Measurements from ENCODE around the gene ELAPOR2.

ELAPOR2 gene

DNA sequence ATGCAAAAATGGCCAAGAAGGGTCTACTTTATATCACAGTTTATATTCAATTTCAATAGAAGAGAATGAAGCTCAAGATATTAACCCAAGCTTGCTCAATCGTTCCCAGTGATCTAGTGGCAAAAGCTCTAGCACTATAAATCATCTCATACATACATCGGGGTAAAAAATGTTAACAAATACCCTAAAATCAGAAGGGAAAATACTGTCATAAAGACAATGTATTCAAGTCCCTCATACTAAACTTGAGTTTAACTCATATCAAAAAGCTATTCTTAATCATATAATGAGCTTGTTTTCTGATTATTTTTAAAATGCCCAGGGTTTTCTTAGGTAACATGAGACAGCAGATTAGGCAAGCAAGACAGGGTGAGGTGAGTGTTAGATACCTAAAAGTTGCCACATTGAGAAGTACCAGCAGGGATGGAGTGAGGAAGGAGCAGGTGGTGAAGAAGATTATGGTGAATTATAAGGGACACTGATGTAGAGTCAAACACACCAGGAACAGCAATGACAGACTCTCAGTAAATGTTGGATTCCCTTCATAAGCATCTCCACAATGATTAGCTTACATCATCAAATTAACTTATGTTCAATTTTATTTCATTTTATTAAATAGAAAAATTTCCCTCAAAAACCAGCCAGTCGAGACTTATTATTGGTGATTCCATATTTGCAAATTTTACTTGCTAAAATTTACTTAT is 46.2 kb downstream of the ELAPOR2 start:
- no peaks in the 10 kb centered on the region for H3K36me3 ChIP-seq (ENCODE audit: control insufficient read depth, insufficient read depth, low read length)
- no peak overlapping the region for H3K4me2 ChIP-seq (ENCODE audit: low read length)
- H3K4ac ChIP-seq (ENCODE audit: low read depth, low read length), result no peak overlapping the region
- H4K8ac ChIP-seq (ENCODE audit: low read depth, low read length), result no peak overlapping the region
- no peak overlapping the region for H4K5ac ChIP-seq (ENCODE audit: low read length)
- H3K27ac ChIP-seq (ENCODE audit: low read depth, low read length), result no peak overlapping the region
- no peaks in the 10 kb centered on the region for H3K4me1 ChIP-seq (ENCODE audit: control insufficient read depth, low read depth, low read length)
- no peak overlapping the region for H3K9ac ChIP-seq (ENCODE audit: low read length)
- no CpG with 5 or more reads among the region's 3 CpGs for WGBS (ENCODE audit: extremely low coverage, insufficient coverage, low lambda C conversion rate)
- no peak overlapping the region for H2BK120ac ChIP-seq (ENCODE audit: low read depth, low read length)
- no peak overlapping the region for H2AK5ac ChIP-seq (ENCODE audit: low read length)
- H3K23ac ChIP-seq (ENCODE audit: low read length), result no peak overlapping the region
- H3K79me1 ChIP-seq (ENCODE audit: low read length), result no peaks in the 10 kb centered on the region
- no peak overlapping the region for H2BK15ac ChIP-seq (replicated peaks; ENCODE audit: low read depth)
- no peak for DNase-seq
- H3K56ac ChIP-seq (ENCODE audit: low read length), result no peak overlapping the region
- no peaks in the 10 kb centered on the region for H3K27me3 ChIP-seq (ENCODE audit: insufficient read depth, low read length, poor library complexity)
- no peak overlapping the region for H3K18ac ChIP-seq (ENCODE audit: low read length)
- no peak overlapping the region for H2BK5ac ChIP-seq (ENCODE audit: low read length)
- no peak overlapping the region for H3K4me3 ChIP-seq (ENCODE audit: low read length)
- H3K79me2 ChIP-seq (ENCODE audit: control insufficient read depth, insufficient read depth, low read length), result no peaks in the 10 kb centered on the region

Measured in mesendoderm (in vitro differentiated cells).